ENCODE measurements around the gene ARID1B.

GRCh38 chr6:156999762-157000161 is 222.6 kb downstream of the ARID1B start:
- no peak for TF ChIP-seq POLR2A (IDR thresholded peaks at IDR 0.05)
- TF ChIP-seq, protein P1, sequence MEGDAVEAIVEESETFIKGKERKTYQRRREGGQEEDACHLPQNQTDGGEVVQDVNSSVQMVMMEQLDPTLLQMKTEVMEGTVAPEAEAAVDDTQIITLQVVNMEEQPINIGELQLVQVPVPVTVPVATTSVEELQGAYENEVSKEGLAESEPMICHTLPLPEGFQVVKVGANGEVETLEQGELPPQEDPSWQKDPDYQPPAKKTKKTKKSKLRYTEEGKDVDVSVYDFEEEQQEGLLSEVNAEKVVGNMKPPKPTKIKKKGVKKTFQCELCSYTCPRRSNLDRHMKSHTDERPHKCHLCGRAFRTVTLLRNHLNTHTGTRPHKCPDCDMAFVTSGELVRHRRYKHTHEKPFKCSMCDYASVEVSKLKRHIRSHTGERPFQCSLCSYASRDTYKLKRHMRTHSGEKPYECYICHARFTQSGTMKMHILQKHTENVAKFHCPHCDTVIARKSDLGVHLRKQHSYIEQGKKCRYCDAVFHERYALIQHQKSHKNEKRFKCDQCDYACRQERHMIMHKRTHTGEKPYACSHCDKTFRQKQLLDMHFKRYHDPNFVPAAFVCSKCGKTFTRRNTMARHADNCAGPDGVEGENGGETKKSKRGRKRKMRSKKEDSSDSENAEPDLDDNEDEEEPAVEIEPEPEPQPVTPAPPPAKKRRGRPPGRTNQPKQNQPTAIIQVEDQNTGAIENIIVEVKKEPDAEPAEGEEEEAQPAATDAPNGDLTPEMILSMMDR (IDR thresholded peaks at IDR 0.05 in 8 of 11, conservative IDR thresholded peaks at IDR 0.05 in 3 of 11), result no peak
